Loucy (cell line): ENCODE data around the gene GGN.

ENCODE experiments used
- CTCF ChIP-seq: fragments of 200-600 bp; sonication (generic); conservative IDR thresholded peaks from 2 replicates; pipeline ENCODE4 v1.5.1; 2014; ENCODE audit warnings: mild to moderate bottlenecking, antibody characterized with exemption, low read length
- EZH2phosphoT487 ChIP-seq: fragments of 200-600 bp; IDR thresholded peaks from 2 replicates; pipeline ENCODE4 v1.6.1; 2018; ENCODE audit warnings: antibody characterized with exemption, mild to moderate bottlenecking, moderate library complexity, borderline replicate concordance

- TF ChIP-seq CTCF: no peak
- TF ChIP-seq EZH2phosphoT487: no peak
These were observed 25.1 kb upstream of the GGN start for GRCh38 chr19:38412961-38413360.
